ENCODE measurements around the gene PIP5K1B. TPM values are rescaled to one million over a fixed set of nuclear protein-coding genes. Genes with fewer than 3 reads are reported as not detected.

The PIP5K1B gene
- total RNA-seq, 1 donor from 2014 or later = 71.9 TPM

GRCh38 chr9:68905129-68905528, 200.1 kb downstream of the PIP5K1B start:
- TF ChIP-seq CTCF (IDR thresholded peaks at IDR 0.05; ENCODE audit: borderline replicate concordance) = no peak
- DNase-seq = no peak
- no peak overlapping the region for H3K4me3 ChIP-seq
- H3K27me3 ChIP-seq (ENCODE audit: low read depth) = no peaks in the 10 kb centered on the region
- no peaks in the 10 kb centered on the region for H3K9me3 ChIP-seq (replicated peaks)
- H3K36me3 ChIP-seq = no peaks in the 10 kb centered on the region
- intact Hi-C loops (cut with micrococcal nuclease) = no loop called here
- H3K27ac ChIP-seq (replicated peaks) = peak overlapping the region; percentile 21
- H3K4me1 ChIP-seq = peaks cover 24% of the 10 kb centered on the region

GRCh38 chr9:68907910-68908309, 202.9 kb downstream of the PIP5K1B start:
- Histone ChIP-seq H3K4me1 (peaks cover 17% of the 10 kb centered on the region), H3K36me3 (no peaks in the 10 kb centered on the region), H3K4me3 (no peak overlapping the region), H3K9me3 (replicated peaks) (no peaks in the 10 kb centered on the region), H3K27me3 (ENCODE audit: low read depth) (no peaks in the 10 kb centered on the region), H3K27ac (replicated peaks) (no peak overlapping the region)
- no peak for TF ChIP-seq CTCF (IDR thresholded peaks at IDR 0.05; ENCODE audit: borderline replicate concordance)
- DNase-seq = no peak
- intact Hi-C loops (cut with micrococcal nuclease) = no loop called here

- Histone ChIP-seq H3K27ac (replicated peaks) (peak overlapping the region; percentile 39), H3K27me3 (ENCODE audit: low read depth) (no peaks in the 10 kb centered on the region), H3K4me3 (no peak overlapping the region), H3K9me3 (replicated peaks) (no peaks in the 10 kb centered on the region), H3K36me3 (no peaks in the 10 kb centered on the region), H3K4me1 (peaks cover 31% of the 10 kb centered on the region)
- intact Hi-C loops (cut with micrococcal nuclease) = no loop called here
- TF ChIP-seq CTCF (IDR thresholded peaks at IDR 0.05; ENCODE audit: borderline replicate concordance) = no peak
- DNase-seq = no peak
Observed at GRCh38 chr9:68912561-68912960, 207.5 kb downstream of the PIP5K1B start.

GRCh38 chr9:68913054-68913453, 208.0 kb downstream of the PIP5K1B start:
- Histone ChIP-seq H3K27me3 (ENCODE audit: low read depth) (no peaks in the 10 kb centered on the region), H3K9me3 (replicated peaks) (no peaks in the 10 kb centered on the region), H3K4me1 (peaks cover 31% of the 10 kb centered on the region), H3K4me3 (no peak overlapping the region), H3K36me3 (no peaks in the 10 kb centered on the region), H3K27ac (replicated peaks) (peak overlapping the region; percentile 39)
- TF ChIP-seq CTCF (IDR thresholded peaks at IDR 0.05; ENCODE audit: borderline replicate concordance) = no peak
- intact Hi-C loops (cut with micrococcal nuclease) = no loop called here
- no peak for DNase-seq

GRCh38 chr9:68914751-68915150, 209.7 kb downstream of the PIP5K1B start:
- intact Hi-C loops (cut with micrococcal nuclease) = no loop called here
- TF ChIP-seq CTCF (IDR thresholded peaks at IDR 0.05; ENCODE audit: borderline replicate concordance) = no peak
- no peaks in the 10 kb centered on the region for H3K9me3 ChIP-seq (replicated peaks)
- no peak overlapping the region for H3K4me3 ChIP-seq
- H3K27ac ChIP-seq (replicated peaks) = no peak overlapping the region
- H3K4me1 ChIP-seq = peaks cover 31% of the 10 kb centered on the region
- no peak for DNase-seq
- H3K27me3 ChIP-seq (ENCODE audit: low read depth) = no peaks in the 10 kb centered on the region
- peaks cover under 1% of the 10 kb centered on the region for H3K36me3 ChIP-seq

- Histone ChIP-seq H3K4me3 (no peak overlapping the region), H3K27ac (replicated peaks) (no peak overlapping the region), H3K27me3 (ENCODE audit: low read depth) (no peaks in the 10 kb centered on the region), H3K9me3 (replicated peaks) (no peaks in the 10 kb centered on the region), H3K4me1 (peaks cover 17% of the 10 kb centered on the region), H3K36me3 (peaks cover 6% of the 10 kb centered on the region)
- no peak for DNase-seq
- no peak for TF ChIP-seq CTCF (IDR thresholded peaks at IDR 0.05; ENCODE audit: borderline replicate concordance)
- intact Hi-C loops (cut with micrococcal nuclease) = no loop called here
Observed at GRCh38 chr9:68919661-68920060, 214.6 kb downstream of the PIP5K1B start.

Measured in left ventricle myocardium inferior (tissue), 1 donor.